HUES6 (cell line): ENCODE results near the gene SCD5.

ENCODE experiments used
- H3K27ac ChIP-seq: 2 replicates; pipeline ENCODE4 v1.7.0; 2013; ENCODE audit warnings: low read depth, mild to moderate bottlenecking, low read length, inconsistent platforms
- H3K27me3 ChIP-seq: 2 replicates; pipeline ENCODE4 v1.6.1; 2013; ENCODE audit warnings: low read length; ENCODE audit not compliant: control insufficient read depth, insufficient read depth
- H3K36me3 ChIP-seq: 2 replicates; pipeline ENCODE4 v1.6.1; 2013; ENCODE audit warnings: low read length; ENCODE audit not compliant: control insufficient read depth, insufficient read depth
- H3K4me1 ChIP-seq: 2 replicates; pipeline ENCODE4 v1.6.1; 2013; ENCODE audit warnings: low read length; ENCODE audit not compliant: control insufficient read depth, insufficient read depth
- H3K4me3 ChIP-seq: 2 replicates; pipeline ENCODE4 v1.5.1; 2013; ENCODE audit warnings: low read depth, low read length
- H3K9ac ChIP-seq: one replicate; pipeline ENCODE4 v1.6.1; 2013; ENCODE audit warnings: mild to moderate bottlenecking, low read length
- H3K9me3 ChIP-seq: 2 replicates; pipeline ENCODE4 v1.6.1; 2013; ENCODE audit warnings: low read depth, low read length; ENCODE audit not compliant: control insufficient read depth, insufficient read depth

Gene SCD5

DNA sequence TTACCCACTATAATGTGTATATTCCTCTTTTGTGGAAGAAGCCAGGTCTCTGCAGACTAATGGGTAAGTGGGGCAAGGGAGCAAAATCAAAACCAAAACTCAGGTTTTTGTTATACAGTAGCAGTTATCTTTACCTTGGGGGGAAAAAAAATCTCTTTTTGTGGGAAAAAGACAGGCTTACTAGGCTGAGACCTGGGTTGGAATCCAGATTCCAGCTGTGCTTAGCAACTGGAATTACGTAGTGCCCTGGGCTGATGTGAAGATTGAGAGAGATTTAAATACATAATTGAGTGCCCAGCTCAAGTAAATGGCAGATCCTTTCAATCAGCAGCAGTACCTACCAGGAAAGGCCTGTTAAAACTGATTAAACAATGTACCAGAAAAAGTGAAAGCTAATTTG, 15.4 kb upstream of the SCD5 start:
- peaks cover 21% of the 10 kb centered on the region for H3K36me3 ChIP-seq

DNA sequence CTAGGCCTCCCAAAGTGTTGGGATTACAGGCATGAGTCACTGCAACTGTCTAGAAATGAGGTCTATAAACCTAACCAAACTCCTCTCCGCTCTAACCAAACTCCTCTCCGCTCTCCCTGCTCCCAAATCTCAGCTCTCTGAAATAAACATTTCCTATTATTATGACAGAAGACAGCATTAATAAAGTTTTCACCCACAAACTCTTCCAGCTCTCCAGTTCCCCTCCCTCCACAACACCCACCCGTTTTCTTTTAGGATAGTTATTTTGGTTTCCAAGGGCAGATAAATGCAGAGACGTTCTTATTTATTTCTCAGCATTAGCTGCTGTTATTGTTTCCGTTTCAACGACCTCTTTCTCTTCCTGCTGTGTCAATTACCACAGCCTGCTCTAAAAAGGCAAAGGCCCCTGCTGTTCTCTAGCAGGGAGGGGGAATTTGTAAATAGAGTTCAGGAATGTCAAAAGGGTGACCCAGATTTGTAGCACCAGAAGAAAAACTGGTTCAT, 13.3 kb upstream of the SCD5 start:
- peaks cover 66% of the 10 kb centered on the region for H3K27me3 ChIP-seq
- 0 out of 2 replicates have a peak overlapping the region, but pooled peaks have one; percentile 26 for H3K4me3 ChIP-seq
- H3K36me3 ChIP-seq: 0 out of 2 replicates have a peak, but pooled peaks cover 2% of the 10 kb centered on the region
- no peaks in the 10 kb centered on the region for H3K9me3 ChIP-seq
- H3K27ac ChIP-seq: no peak overlapping the region
- H3K9ac ChIP-seq: no peak overlapping the region
- H3K4me1 ChIP-seq: peaks cover 8% of the 10 kb centered on the region

More for the DNA sequence above, 15.4 kb upstream of the SCD5 start:
- H3K9ac ChIP-seq: no peak overlapping the region
- H3K4me1 ChIP-seq: peaks cover 8% of the 10 kb centered on the region
- H3K9me3 ChIP-seq: no peaks in the 10 kb centered on the region
- no peak overlapping the region for H3K27ac ChIP-seq
- H3K4me3 ChIP-seq: no peak overlapping the region
- H3K27me3 ChIP-seq: peaks cover 47% of the 10 kb centered on the region

DNA sequence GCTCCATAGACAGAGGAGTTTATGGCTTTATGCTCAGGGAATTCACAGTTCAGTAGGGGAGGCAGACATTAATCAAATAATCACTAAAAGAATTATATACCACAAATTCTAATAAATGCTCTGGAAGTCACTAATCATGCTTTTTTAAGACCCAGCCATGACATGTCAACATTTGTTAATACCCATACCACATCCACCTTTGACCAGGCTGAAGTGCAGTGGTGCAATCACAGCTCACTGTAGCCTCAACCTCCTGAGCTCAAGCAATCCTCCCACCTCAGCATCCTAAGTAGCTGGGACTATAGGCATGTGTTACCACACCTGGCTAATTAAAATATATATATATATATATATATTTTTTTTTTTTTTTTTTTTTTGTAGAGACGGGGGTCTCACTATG, 12.8 kb upstream of the SCD5 start:
- H3K27ac ChIP-seq: no peak overlapping the region
- no peaks in the 10 kb centered on the region for H3K9me3 ChIP-seq
- peaks cover 71% of the 10 kb centered on the region for H3K27me3 ChIP-seq
- no peak overlapping the region for H3K4me3 ChIP-seq
- no peaks in the 10 kb centered on the region for H3K36me3 ChIP-seq
- no peak overlapping the region for H3K9ac ChIP-seq
- H3K4me1 ChIP-seq: peaks cover 8% of the 10 kb centered on the region

- Histone ChIP-seq H3K9ac (no peak overlapping the region), H3K9me3 (no peaks in the 10 kb centered on the region), H3K4me1 (peaks cover 8% of the 10 kb centered on the region), H3K4me3 (no peak overlapping the region), H3K27ac (no peak overlapping the region), H3K36me3 (no peaks in the 10 kb centered on the region), H3K27me3 (peaks cover 83% of the 10 kb centered on the region)
Measured at GRCh38 chr4:82810176-82810575, 11.6 kb upstream of the SCD5 start.

DNA sequence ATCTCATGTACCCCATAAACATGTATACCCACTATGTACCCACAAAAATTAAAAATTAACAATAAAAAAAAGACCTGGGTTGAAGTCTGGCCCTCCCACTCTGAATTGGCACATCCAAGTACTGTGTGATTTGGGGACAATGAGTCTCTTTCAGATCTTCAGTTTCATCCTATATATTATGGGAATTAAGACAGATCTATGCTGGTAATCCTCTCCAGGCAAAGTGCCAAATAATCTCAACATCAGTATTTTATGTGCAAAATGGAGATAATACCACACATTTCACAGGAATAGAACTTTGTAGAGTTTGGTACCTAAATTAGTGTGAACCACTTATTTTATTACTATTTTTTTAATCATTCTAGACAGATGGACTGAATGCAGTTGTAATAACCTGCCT, 11.0 kb upstream of the SCD5 start:
- peaks cover 84% of the 10 kb centered on the region for H3K27me3 ChIP-seq
- H3K4me1 ChIP-seq: peaks cover 8% of the 10 kb centered on the region
- no peaks in the 10 kb centered on the region for H3K9me3 ChIP-seq
- no peak overlapping the region for H3K9ac ChIP-seq
- no peaks in the 10 kb centered on the region for H3K36me3 ChIP-seq
- H3K27ac ChIP-seq: no peak overlapping the region
- H3K4me3 ChIP-seq: no peak overlapping the region

DNA sequence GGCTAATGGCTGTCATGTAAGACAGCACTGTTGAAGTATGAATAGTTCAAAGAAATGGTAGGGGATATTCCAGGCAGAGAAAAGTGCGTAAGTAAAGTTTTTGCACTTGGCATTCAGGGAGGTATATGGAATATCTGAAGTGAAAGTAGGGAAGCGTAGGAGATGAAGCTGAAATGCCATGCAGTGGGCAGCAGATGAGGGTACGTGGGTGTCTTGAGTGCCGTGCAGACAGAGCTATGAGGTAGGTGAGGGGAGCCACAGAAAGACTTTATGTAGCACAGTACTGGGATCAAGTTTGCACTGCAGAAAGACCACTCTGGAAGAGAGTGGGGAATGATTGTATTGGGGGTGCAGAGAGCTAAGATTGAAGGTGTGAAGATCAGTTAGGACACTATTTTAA, 5.2 kb upstream of the SCD5 start:
- peaks cover 98% of the 10 kb centered on the region for H3K27me3 ChIP-seq

DNA sequence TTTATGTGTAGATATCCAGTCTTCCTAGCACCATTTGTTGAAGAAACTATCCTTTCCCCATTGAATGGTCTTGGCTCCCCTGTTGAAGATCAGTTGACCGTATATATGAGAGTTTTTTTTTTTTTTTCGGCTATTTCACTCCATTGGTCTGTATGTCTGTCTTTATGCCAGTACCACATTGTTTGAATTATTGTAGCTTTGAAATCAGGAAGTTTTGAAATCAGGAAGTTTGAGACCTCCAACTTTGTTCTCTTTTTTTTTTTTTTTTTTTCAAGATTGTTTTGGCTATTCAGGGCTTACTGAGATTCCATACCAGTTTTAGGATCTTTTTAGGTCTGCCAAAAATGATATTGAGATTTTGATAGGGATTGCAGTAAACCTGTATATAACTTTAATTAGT, 4.3 kb upstream of the SCD5 start:
- Histone ChIP-seq H3K27ac (no peak overlapping the region), H3K36me3 (no peaks in the 10 kb centered on the region), H3K4me3 (no peak overlapping the region), H3K4me1 (peaks cover 5% of the 10 kb centered on the region; the same call in 1 of the 2 replicates), H3K9ac (no peak overlapping the region), H3K9me3 (no peaks in the 10 kb centered on the region), H3K27me3 (peaks cover 100% of the 10 kb centered on the region)

More for the DNA sequence above, 5.2 kb upstream of the SCD5 start:
- no peak overlapping the region for H3K27ac ChIP-seq
- H3K9me3 ChIP-seq: no peaks in the 10 kb centered on the region
- no peaks in the 10 kb centered on the region for H3K36me3 ChIP-seq
- no peak overlapping the region for H3K9ac ChIP-seq
- H3K4me1 ChIP-seq: peaks cover 5% of the 10 kb centered on the region; the same call in 1 of the 2 replicates
- no peak overlapping the region for H3K4me3 ChIP-seq

DNA sequence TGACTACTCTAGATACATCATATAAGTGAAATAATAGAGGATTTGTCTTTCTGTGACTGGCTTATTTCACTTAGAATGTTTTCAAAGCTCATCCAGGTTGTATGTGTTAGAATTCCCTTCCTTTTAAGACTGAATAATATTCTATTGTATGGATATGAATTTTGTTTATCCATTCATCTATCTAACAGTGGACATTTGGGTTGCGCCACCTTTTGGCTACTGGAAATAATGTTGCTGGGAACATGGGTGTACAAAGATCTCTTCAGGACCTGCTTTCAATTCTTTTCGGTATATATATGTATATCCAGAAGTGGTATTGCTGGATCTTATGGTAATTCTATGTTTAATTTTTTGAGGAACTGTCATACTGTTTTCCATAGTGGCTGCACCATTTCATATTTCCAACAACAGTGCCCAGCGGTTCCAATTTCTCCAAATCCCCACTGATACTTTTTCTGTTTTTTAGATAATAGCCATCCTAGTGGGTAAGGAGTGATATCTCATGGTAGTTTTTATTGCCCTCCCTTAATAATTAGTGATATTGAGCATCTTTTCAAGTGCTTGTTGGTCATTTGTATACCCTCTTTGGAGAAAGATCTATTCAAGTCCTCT, 3.4 kb upstream of the SCD5 start:
- peaks cover 10% of the 10 kb centered on the region for H3K4me1 ChIP-seq
- no peak overlapping the region for H3K27ac ChIP-seq
- no peak overlapping the region for H3K9ac ChIP-seq
- H3K4me3 ChIP-seq: no peak overlapping the region
- H3K9me3 ChIP-seq: no peaks in the 10 kb centered on the region
- no peaks in the 10 kb centered on the region for H3K36me3 ChIP-seq
- H3K27me3 ChIP-seq: peaks cover 100% of the 10 kb centered on the region

DNA sequence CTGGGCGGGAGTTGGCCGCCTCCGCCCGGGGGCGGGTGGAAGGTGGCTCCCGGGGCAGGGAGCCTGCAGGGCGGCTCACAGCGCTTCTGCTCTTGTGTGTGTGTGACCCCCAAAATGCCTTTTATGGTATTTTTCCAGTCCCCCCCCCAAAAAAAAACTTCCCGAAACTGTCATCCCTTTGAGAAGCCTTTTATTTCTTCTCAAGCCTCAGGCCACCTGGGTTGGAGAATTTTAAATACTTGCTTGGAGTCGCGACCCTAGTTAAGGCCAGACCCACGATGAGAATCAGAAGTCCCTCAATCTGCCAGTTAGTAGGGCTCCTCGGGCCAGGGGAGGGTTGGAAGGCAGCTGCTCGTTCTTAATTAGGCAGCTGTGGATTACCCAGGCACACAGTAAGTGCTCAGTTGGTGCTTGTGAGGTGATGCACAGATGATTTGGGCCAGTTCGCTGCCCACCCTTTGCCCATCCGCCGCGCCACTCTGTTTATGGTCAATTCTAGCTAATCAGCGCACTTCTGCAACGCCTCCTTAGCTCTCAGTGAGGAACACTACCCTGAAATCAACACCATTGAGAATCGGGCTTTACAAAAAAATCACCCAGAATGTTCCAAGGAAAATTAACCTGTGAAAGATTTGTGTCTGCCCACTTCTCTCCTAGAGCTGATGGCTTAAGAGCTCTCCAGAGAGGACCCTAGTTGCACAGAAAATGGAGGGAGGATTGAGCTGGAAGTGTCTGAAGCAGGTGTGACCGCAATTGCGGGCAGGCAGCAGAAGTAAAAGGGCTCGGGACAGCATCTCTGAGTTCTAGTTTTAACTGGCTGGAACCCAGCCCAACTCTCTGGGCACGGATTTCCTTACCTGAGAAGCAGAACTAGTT, 648 bp upstream of the SCD5 start:
- peak overlapping the region; percentile 52 for H3K4me3 ChIP-seq
- H3K27me3 ChIP-seq: peaks cover 100% of the 10 kb centered on the region
- no peak overlapping the region for H3K9ac ChIP-seq
- H3K4me1 ChIP-seq: peaks cover 10% of the 10 kb centered on the region
- H3K36me3 ChIP-seq: no peaks in the 10 kb centered on the region
- H3K9me3 ChIP-seq: no peaks in the 10 kb centered on the region
- no peak overlapping the region for H3K27ac ChIP-seq

GRCh38 chr4:82797405-82798111, 1.0 kb downstream of the SCD5 start:
- H3K4me3 ChIP-seq: peak overlapping the region; percentile 52
- H3K27ac ChIP-seq: no peak overlapping the region
- peak overlapping the region; percentile 10 for H3K9ac ChIP-seq
- H3K9me3 ChIP-seq: no peaks in the 10 kb centered on the region
- no peaks in the 10 kb centered on the region for H3K36me3 ChIP-seq
- peaks cover 100% of the 10 kb centered on the region for H3K27me3 ChIP-seq
- H3K4me1 ChIP-seq: peaks cover 10% of the 10 kb centered on the region
